H1 (cell line): ENCODE measurements around the gene OR4D11. TPM values are rescaled to one million over a fixed set of nuclear protein-coding genes. Genes with fewer than 3 reads are reported as not detected.

Experiments used
- CTCF ChIA-PET: fragments of 300-600 bp; sonication (Branson Sonifier 250); formaldehyde crosslinking; loops from one replicate; lab custom pipeline; 2021; ENCODE audit not compliant: partially characterized antibody; lab: Charles Lee
- POLR2A ChIA-PET: fragments of 300-600 bp; sonication (Branson Sonifier 250); formaldehyde crosslinking; loops from one replicate; lab custom pipeline; 2021; ENCODE audit warnings: inconsistent platforms; ENCODE audit not compliant: partially characterized antibody; lab: Charles Lee
- DNase-seq, 2 experiments: peaks; one replicate each; pipeline versions ENCODE4 v3.0.0 to v3.0.0-alpha.2; 2010 to 2022; ENCODE audit warnings: low spot score in 2 of 2, low read depth in 1 of 2, mixed read lengths in 1 of 2
- FAIRE-seq: peaks from 2 replicates; lab custom pipeline; 2011; peaks lifted over from hg19 to GRCh38; lab: Jason Lieb, UNC
- H2AFZ ChIP-seq: 2 replicates; pipeline ENCODE4 v1.8.1; 2012; ENCODE audit warnings: low read length, inconsistent platforms
- H2AK5ac ChIP-seq: 2 replicates; pipeline ENCODE4 v1.6.1; 2013; ENCODE audit warnings: low read depth, low read length
- H2BK120ac ChIP-seq: replicated peaks from 2 replicates; pipeline ENCODE3; 2013; ENCODE audit warnings: low read depth, low read length, inconsistent platforms
- H2BK12ac ChIP-seq: 2 replicates; pipeline ENCODE4 v1.6.1; 2013; ENCODE audit warnings: low read depth, low read length
- H2BK15ac ChIP-seq: 2 replicates; pipeline ENCODE4 v1.6.1; 2013; ENCODE audit warnings: low read length
- H2BK20ac ChIP-seq: 2 replicates; pipeline ENCODE4 v1.6.1; 2013; ENCODE audit warnings: low read length
- H2BK5ac ChIP-seq: 2 replicates; pipeline ENCODE4 v1.6.1; 2013; ENCODE audit warnings: low read depth, low read length
- H3K14ac ChIP-seq: 2 replicates; pipeline ENCODE4 v1.6.1; 2013; ENCODE audit warnings: inconsistent platforms; ENCODE audit not compliant: insufficient read length
- H3K18ac ChIP-seq: 2 replicates; pipeline ENCODE4 v1.6.1; 2013; ENCODE audit warnings: low read length; ENCODE audit errors: extremely low read depth
- H3K23ac ChIP-seq: 2 replicates; pipeline ENCODE4 v1.6.1; 2013; ENCODE audit warnings: inconsistent platforms; ENCODE audit not compliant: insufficient read length
- H3K23me2 ChIP-seq: 2 replicates; pipeline ENCODE4 v1.6.1; 2013; ENCODE audit warnings: low read depth, low read length
- H3K27ac ChIP-seq: 2 replicates; pipeline ENCODE4 v1.6.1; 2011; ENCODE audit warnings: low read depth, low read length, inconsistent platforms
- H3K27me3 ChIP-seq, 4 experiments: replicated peaks in 1 of 4; 1 replicate in 1 of 4; 2 replicates in 3 of 4; pipeline versions ENCODE4 v1.6.1 to v1.8.1; 2011 to 2013; ENCODE audit warnings: low read length in 3 of 4, mild to moderate bottlenecking in 3 of 4, inconsistent platforms in 2 of 4, mixed read lengths in 2 of 4, moderate library complexity in 1 of 4; ENCODE audit not compliant: control insufficient read depth in 3 of 4, insufficient read depth in 3 of 4; ENCODE audit errors: extremely low read depth in 1 of 4
- H3K36me3 ChIP-seq, 4 experiments: 2 replicates each; pipeline versions ENCODE4 v1.6.1 to v1.8.1; 2011 to 2013; ENCODE audit warnings: mild to moderate bottlenecking in 4 of 4, low read length in 3 of 4, moderate library complexity in 2 of 4, control low read depth in 1 of 4, inconsistent platforms in 1 of 4; ENCODE audit not compliant: insufficient read depth in 4 of 4, control insufficient read depth in 2 of 4
- H3K4ac ChIP-seq: replicated peaks from 2 replicates; pipeline ENCODE3; 2013; ENCODE audit warnings: low read length, low read depth, mixed read lengths, inconsistent platforms; ENCODE audit not compliant: insufficient read length
- H3K4me1 ChIP-seq, 4 experiments: replicated peaks in 1 of 4; 1 replicate in 1 of 4; 2 replicates in 3 of 4; pipeline versions ENCODE4 v1.6.1 to v1.8.1; 2011 to 2013; ENCODE audit warnings: low read length in 3 of 4, inconsistent platforms in 2 of 4, mixed read lengths in 1 of 4; ENCODE audit not compliant: insufficient read depth in 4 of 4, control insufficient read depth in 3 of 4
- H3K4me2 ChIP-seq, 2 experiments: 2 replicates each; pipeline versions ENCODE4 v1.6.1 to v1.8.1; 2011 to 2013; ENCODE audit warnings: low read depth in 2 of 2, low read length in 2 of 2, control low read depth in 1 of 2, inconsistent platforms in 1 of 2, mild to moderate bottlenecking in 1 of 2; ENCODE audit not compliant: insufficient read depth in 1 of 2
- H3K4me3 ChIP-seq, 4 experiments: fragments of 200-600, 300-600 bp in 1 of 4; sonication (generic), shearing (Covaris generic), sonication (Bioruptor Twin) in 1 of 4; 2 replicates each; pipeline versions ENCODE4 v1.5.1 to v1.8.1; 2011 to 2016; ENCODE audit warnings: low read length in 4 of 4, low read depth in 3 of 4, control low read depth in 2 of 4, inconsistent platforms in 2 of 4, mild to moderate bottlenecking in 2 of 4, mixed read lengths in 1 of 4, moderate library complexity in 1 of 4; ENCODE audit not compliant: insufficient read depth in 2 of 4; ENCODE audit errors: extremely low read depth in 1 of 4
- H3K56ac ChIP-seq: replicated peaks from 2 replicates; pipeline ENCODE3; 2013; ENCODE audit warnings: low read depth, mild to moderate bottlenecking, mixed read lengths, low read length, inconsistent platforms; ENCODE audit not compliant: insufficient read length
- H3K79me1 ChIP-seq: 2 replicates; pipeline ENCODE4 v1.6.1; 2013; ENCODE audit warnings: low read depth, low read length, control low read depth
- H3K79me2 ChIP-seq, 2 experiments: 2 replicates each; pipeline versions ENCODE4 v1.6.1 to v1.8.1; 2012 to 2013; ENCODE audit warnings: low read length in 2 of 2, mild to moderate bottlenecking in 2 of 2, inconsistent platforms in 1 of 2; ENCODE audit not compliant: insufficient read depth in 2 of 2, control insufficient read depth in 1 of 2
- H3K9ac ChIP-seq, 4 experiments: replicated peaks in 1 of 4; 1 replicate in 1 of 4; 2 replicates in 3 of 4; pipeline versions ENCODE4 v1.6.1 to v1.8.1; 2011 to 2013; ENCODE audit warnings: low read depth in 3 of 4, low read length in 3 of 4, control low read depth in 2 of 4, mild to moderate bottlenecking in 2 of 4, moderate library complexity in 2 of 4, inconsistent platforms in 1 of 4; ENCODE audit errors: extremely low read depth in 1 of 4
- H3K9me3 ChIP-seq, 2 experiments: 2 replicates each; pipeline versions ENCODE4 v1.6.1 to v1.8.1; 2012 to 2013; ENCODE audit warnings: mild to moderate bottlenecking in 2 of 2, moderate library complexity in 2 of 2, control low read depth in 1 of 2, inconsistent platforms in 1 of 2, low read depth in 1 of 2, low read length in 1 of 2, mixed read lengths in 1 of 2; ENCODE audit not compliant: insufficient read depth in 2 of 2
- H4K20me1 ChIP-seq, 2 experiments: replicated peaks in 1 of 2; 2 replicates each; pipeline versions ENCODE3 to v1.8.1; 2011 to 2013; ENCODE audit warnings: inconsistent platforms in 2 of 2, low read length in 2 of 2, mild to moderate bottlenecking in 1 of 2; ENCODE audit not compliant: insufficient read depth in 2 of 2, control insufficient read depth in 1 of 2
- H4K5ac ChIP-seq: 2 replicates; pipeline ENCODE4 v1.6.1; 2013; ENCODE audit warnings: low read length, low read depth, mixed read lengths, inconsistent platforms; ENCODE audit not compliant: insufficient read length
- H4K8ac ChIP-seq: 2 replicates; pipeline ENCODE4 v1.8.0; 2013; ENCODE audit warnings: mild to moderate bottlenecking, moderate library complexity, low read length, inconsistent platforms; ENCODE audit not compliant: insufficient read depth; ENCODE audit errors: extremely low read depth
- H4K91ac ChIP-seq: replicated peaks from 2 replicates; pipeline ENCODE3; 2013; ENCODE audit warnings: low read length, mixed read lengths, inconsistent platforms; ENCODE audit not compliant: insufficient read length
- CHD1 ChIP-seq: IDR thresholded peaks from 2 replicates; pipeline ENCODE4 v1.6.1; 2012; ENCODE audit warnings: low read depth, low read length, improper control_type of control experiment
- CREB1 ChIP-seq: IDR thresholded peaks from 2 replicates; pipeline ENCODE4 v1.6.1; 2012; ENCODE audit warnings: inconsistent platforms
- CTCF ChIP-seq, 3 experiments: IDR thresholded peaks; 1 replicate in 2 of 3; 2 replicates in 1 of 3; pipeline versions ENCODE4 v1.5.1 to v1.6.1; 2011; ENCODE audit warnings: low read length in 3 of 3, mild to moderate bottlenecking in 3 of 3, inconsistent platforms in 2 of 3, low read depth in 1 of 3, moderate library complexity in 1 of 3; ENCODE audit not compliant: insufficient read depth in 1 of 3; ENCODE audit errors: control extremely low read depth in 1 of 3
- JUND ChIP-seq: IDR thresholded peaks from 2 replicates; pipeline ENCODE4 v1.6.1; 2011; ENCODE audit warnings: mild to moderate bottlenecking, improper control_type of control experiment, low read length
- MAFK ChIP-seq: IDR thresholded peaks from 2 replicates; pipeline ENCODE4 v1.6.1; 2012; ENCODE audit warnings: low read depth, mild to moderate bottlenecking, improper control_type of control experiment, low read length
- PHF8 ChIP-seq: fragments of 200-600 bp; sonication (generic); conservative IDR thresholded peaks from 2 replicates; pipeline ENCODE4 v1.7.1; 2012; ENCODE audit warnings: low read depth, mild to moderate bottlenecking, inconsistent platforms, low read length, moderate library complexity
- SIRT6 ChIP-seq: IDR thresholded peaks from one replicate; pipeline ENCODE4 v1.7.1; 2012; ENCODE audit warnings: low read length, inconsistent platforms
- SP2 ChIP-seq: IDR thresholded peaks from 2 replicates; pipeline ENCODE4 v1.6.1; 2012; ENCODE audit warnings: mild to moderate bottlenecking, low read length, inconsistent platforms
- SP4 ChIP-seq: IDR thresholded peaks from 2 replicates; pipeline ENCODE4 v1.6.1; 2012; ENCODE audit warnings: low read length, inconsistent platforms
- TAF1 ChIP-seq: IDR thresholded peaks from 2 replicates; pipeline ENCODE4 v1.6.1; 2011; ENCODE audit warnings: mild to moderate bottlenecking, low read depth, low read length
- TBP ChIP-seq: IDR thresholded peaks from 2 replicates; pipeline ENCODE4 v1.6.1; 2011; ENCODE audit warnings: low read depth, low read length, improper control_type of control experiment
- WGBS, 2 experiments: shearing (Covaris generic) in 1 of 2; methylation state at CpG; one replicate each; pipeline versions ENCODE4 v1.1.6 to v1.1.7; 2013 to 2015; ENCODE audit warnings: low lambda C conversion rate in 2 of 2, mixed read lengths in 2 of 2, inconsistent platforms in 1 of 2, low coverage in 1 of 2, missing lambda C conversion rate in 1 of 2; ENCODE audit not compliant: insufficient replicate concordance in 2 of 2, insufficient coverage in 1 of 2, insufficient read length in 1 of 2; ENCODE audit errors: extremely low coverage in 1 of 2, missing lambda C conversion rate in 1 of 2; 5-methylcytosine and 5-hydroxymethylcytosine counted together
- polyA plus RNA-seq, 7 experiments: library from polyadenylated mRNA; depleted of rRNA in 3 of 7; stranded (reverse) in 5 of 7; unstranded in 2 of 7; fragments of >200 nt in 5 of 7; fragments of 200-250 nt in 2 of 7; gene quantifications; 1 replicate in 5 of 7; 2 replicates in 1 of 7; 4 replicates in 1 of 7; pipeline versions ENCODE4 v1.2.1 to v1.2.3, GENCODE V29; 2011 to 2013; ENCODE audit warnings: missing spikeins in 2 of 7, mixed read lengths in 2 of 7
- total RNA-seq: library from RNA; stranded (reverse); fragmentation: NEBNext Ultra II Directional; extraction: Animal tissue kit (Norgen Biotek cat#: 25700); gene quantifications from 2 replicates; pipeline ENCODE4 v1.2.1, GENCODE V29; 2021

Gene OR4D11
- total and polyA plus RNA-seq, 2 of the 8 experiments (the other 6 are each of a cell fraction or from before 2014, with no cell fraction given): not detected

- Histone ChIP-seq H3K79me2 (no peaks in the 10 kb centered on the region), H3K4ac (no peak overlapping the region), H3K27me3 (no peaks in the 10 kb centered on the region), H3K4me1 (no peaks in the 10 kb centered on the region), H3K23me2 (no peaks in the 10 kb centered on the region), H2BK120ac (no peak overlapping the region), H3K23ac (no peak overlapping the region), H3K36me3 (no peaks in the 10 kb centered on the region), H4K20me1 (no peaks in the 10 kb centered on the region), H2AK5ac (no peak overlapping the region), H3K14ac (no peak overlapping the region), H2BK12ac (no peak overlapping the region), H2BK20ac (no peak overlapping the region), H3K4me3 (no peak overlapping the region), H2BK15ac (no peak overlapping the region), H4K5ac (no peak overlapping the region), H4K8ac (no peak overlapping the region), H3K79me1 (no peaks in the 10 kb centered on the region), H3K9me3 (no peaks in the 10 kb centered on the region), H3K18ac (no peak overlapping the region), H4K91ac (no peak overlapping the region), H3K27ac (no peak overlapping the region), H3K4me2 (no peak overlapping the region), H2BK5ac (no peak overlapping the region), H3K9ac (no peak overlapping the region), H3K56ac (no peak overlapping the region), H2AFZ (no peak overlapping the region)
- CTCF ChIA-PET: no interaction called here
- POLR2A ChIA-PET: no interaction called here
- FAIRE-seq (no peak), DNase-seq (no peak)
- no peak for TF ChIP-seq PHF8
- no peak for TF ChIP-seq TBP
- no peak for TF ChIP-seq TAF1
- no peak for TF ChIP-seq CREB1
- TF ChIP-seq CTCF (IDR thresholded peaks at IDR 0.05; ENCODE audit: control extremely low read depth in 1 of 3, insufficient read depth in 1 of 3, low read depth in 1 of 3, low read length in 3 of 3): no peak
- no peak for TF ChIP-seq SP2
- TF ChIP-seq MAFK: no peak
- TF ChIP-seq SIRT6: no peak
- TF ChIP-seq SP4: no peak
- no peak for TF ChIP-seq CHD1
- TF ChIP-seq JUND: no peak
- 93% methylated on average over 3 of the region's 3 CpGs; no CpG with 5 or more reads in 1 of the 2 experiments for WGBS, 2 experiments
Observed at GRCh38 chr11:59480359-59480758, 23.0 kb upstream of the OR4D11 start.
